H1 (cell line): Measurements from ENCODE around the gene GALNT15.

Experiments used
- BACH1 ChIP-seq: IDR thresholded peaks from 2 replicates; pipeline ENCODE4 v1.6.1; 2012; ENCODE audit warnings: low read length, improper control_type of control experiment
- CBX8 ChIP-seq: fragments of 300-800, 300-1000 bp; sonication (generic); IDR thresholded peaks from 2 replicates; pipeline ENCODE4 v1.7.1; 2016; ENCODE audit warnings: low read depth, low read length, borderline replicate concordance
- CREB1 ChIP-seq: IDR thresholded peaks from 2 replicates; pipeline ENCODE4 v1.6.1; 2012; ENCODE audit warnings: inconsistent platforms
- CTCF ChIP-seq, 3 experiments: IDR thresholded peaks; 1 replicate in 2 of 3; 2 replicates in 1 of 3; pipeline versions ENCODE4 v1.5.1 to v1.6.1; 2011; ENCODE audit warnings: low read length in 3 of 3, mild to moderate bottlenecking in 3 of 3, inconsistent platforms in 2 of 3, low read depth in 1 of 3, moderate library complexity in 1 of 3; ENCODE audit not compliant: insufficient read depth in 1 of 3; ENCODE audit errors: control extremely low read depth in 1 of 3
- EP300 ChIP-seq, 2 experiments: IDR thresholded peaks; 1 replicate in 1 of 2; 2 replicates in 1 of 2; pipeline ENCODE4 v1.6.1; 2011 to 2012; ENCODE audit warnings: low read depth in 2 of 2, low read length in 2 of 2, mild to moderate bottlenecking in 2 of 2, borderline replicate concordance in 1 of 2, inconsistent platforms in 1 of 2, moderate library complexity in 1 of 2
- EZH2 ChIP-seq: fragments of 200-600 bp; sonication (generic); IDR thresholded peaks from 2 replicates; pipeline ENCODE4 v1.7.1; 2012; ENCODE audit warnings: low read depth, mild to moderate bottlenecking, moderate library complexity, low read length, inconsistent platforms; ENCODE audit not compliant: severe bottlenecking
- MAX ChIP-seq: IDR thresholded peaks from 2 replicates; pipeline ENCODE4 v1.6.1; 2012; ENCODE audit warnings: inconsistent platforms
- POLR2A ChIP-seq, 2 experiments: IDR thresholded peaks; 1 replicate in 1 of 2; 2 replicates in 1 of 2; pipeline ENCODE4 v1.6.1; 2011; ENCODE audit warnings: low read depth in 2 of 2, low read length in 2 of 2, mild to moderate bottlenecking in 2 of 2; ENCODE audit errors: control extremely low read depth in 1 of 2
- POLR2AphosphoS5 ChIP-seq: IDR thresholded peaks from 2 replicates; pipeline ENCODE4 v1.6.1; 2011; ENCODE audit warnings: low read depth, low read length
- RFX5 ChIP-seq: IDR thresholded peaks from 2 replicates; pipeline ENCODE4 v1.6.1; 2011; ENCODE audit warnings: low read depth, low read length, improper control_type of control experiment, borderline replicate concordance
- RNF2 ChIP-seq: fragments of 200-900, 300-1000 bp; sonication (generic); IDR thresholded peaks from 2 replicates; pipeline ENCODE4 v1.7.1; 2016; ENCODE audit warnings: borderline replicate concordance, low read depth, mild to moderate bottlenecking, antibody characterized with exemption, low read length; ENCODE audit not compliant: poor library complexity, severe bottlenecking; ENCODE audit errors: missing control alignments
- SP2 ChIP-seq: IDR thresholded peaks from 2 replicates; pipeline ENCODE4 v1.6.1; 2012; ENCODE audit warnings: mild to moderate bottlenecking, low read length, inconsistent platforms
- SP4 ChIP-seq: IDR thresholded peaks from 2 replicates; pipeline ENCODE4 v1.6.1; 2012; ENCODE audit warnings: low read length, inconsistent platforms

- TF ChIP-seq SP2 (no peak), POLR2A (IDR thresholded peaks at IDR 0.05; ENCODE audit: control extremely low read depth in 1 of 2, low read depth in 2 of 2, low read length in 2 of 2) (no peak), CBX8 (no peak), CTCF (IDR thresholded peaks at IDR 0.05; ENCODE audit: control extremely low read depth in 1 of 3, insufficient read depth in 1 of 3, low read depth in 1 of 3, low read length in 3 of 3) (no peak), BACH1 (no peak), CREB1 (no peak), SP4 (no peak), MAX (no peak), RNF2 (no peak), EZH2 (no peak), EP300 (IDR thresholded peaks at IDR 0.05; ENCODE audit: borderline replicate concordance in 1 of 2, low read depth in 2 of 2, low read length in 2 of 2) (no peak), POLR2AphosphoS5 (no peak), RFX5 (no peak)
Measured at GRCh38 chr3:16251316-16252085, 77.0 kb downstream of the GALNT15 start.
